Measurements from ENCODE around the gene STRN3. TPM values are rescaled to one million over a fixed set of nuclear protein-coding genes. Genes with fewer than 3 reads are reported as not detected.

Gene STRN3
- total and polyA plus RNA-seq, 2 of the 4 experiments (the other 2 are of a cell fraction), result 10.8 to 78.7 TPM

GRCh38 chr14:30925254-30925653, 100.9 kb downstream of the STRN3 start:
- Histone ChIP-seq H3K56ac (ENCODE audit: extremely low read depth, insufficient read depth, low read length) (no peak overlapping the region), H2BK5ac (ENCODE audit: low read depth, low read length, poor library complexity, severe bottlenecking) (no peak overlapping the region), H3K4me1 (ENCODE audit: control insufficient read depth, insufficient read depth, low read length) (0 out of 2 replicates have a peak, but pooled peaks cover 1% of the 10 kb centered on the region), H4K8ac (ENCODE audit: low read depth in 2 of 2, low read length in 2 of 2) (no peak overlapping the region), H3K4ac (ENCODE audit: low read depth, low read length) (no peak overlapping the region), H2BK15ac (ENCODE audit: low read depth, low read length) (no peak overlapping the region), H4K20me1 (ENCODE audit: insufficient read depth, low read length) (peaks cover 3% of the 10 kb centered on the region; the same call in 1 of the 2 replicates), H3K23ac (ENCODE audit: low read depth, low read length) (no peak overlapping the region), H3K4me2 (ENCODE audit: low read depth, low read length) (no peak overlapping the region), H3K9me1 (ENCODE audit: insufficient read depth, low read length) (peaks cover 2% of the 10 kb centered on the region), H4K5ac (ENCODE audit: low read depth, low read length) (no peak overlapping the region), H2AK5ac (ENCODE audit: low read depth, low read length) (no peak overlapping the region), H2AFZ (replicated peaks; ENCODE audit: low read length, poor library complexity) (no peak overlapping the region), H3K18ac (ENCODE audit: low read depth, low read length) (no peak overlapping the region), H2BK20ac (ENCODE audit: low read depth, low read length) (no peak overlapping the region), H3K27ac (ENCODE audit: insufficient read depth, low read length) (no peak overlapping the region), H3K79me1 (ENCODE audit: low read depth in 1 of 2, low read length in 2 of 2) (peaks cover 9 to 35% of the 10 kb centered on the region in 2 experiments; a peak in 3 of 4 replicates), H3K4me3 (ENCODE audit: insufficient read depth, low read depth, low read length) (no peak overlapping the region), H3K36me3 (ENCODE audit: control insufficient read depth, insufficient read depth, low read length) (peaks cover 8% of the 10 kb centered on the region), H2AK9ac (replicated peaks; ENCODE audit: low read depth, low read length, poor library complexity) (no peak overlapping the region), H3K9ac (ENCODE audit: low read depth, low read length) (no peak overlapping the region), H2BK120ac (ENCODE audit: low read depth, low read length) (no peak overlapping the region), H4K91ac (ENCODE audit: insufficient read depth, low read depth, low read length) (no peak overlapping the region), H3K14ac (replicated peaks; ENCODE audit: low read depth, low read length) (no peak overlapping the region), H3K9me3 (ENCODE audit: control insufficient read depth, insufficient read depth, low read length) (no peaks in the 10 kb centered on the region), H3K27me3 (ENCODE audit: control insufficient read depth, insufficient read depth, low read length) (no peaks in the 10 kb centered on the region)
- TF ChIP-seq MAZ (IDR thresholded peaks at IDR 0.05; ENCODE audit: borderline replicate concordance, low read depth, low read length) (no peak), USF2 (IDR thresholded peaks at IDR 0.05; ENCODE audit: low read depth, low read length) (no peak), ELK1 (IDR thresholded peaks at IDR 0.05; ENCODE audit: borderline replicate concordance, low read depth, low read length) (no peak), RCOR1 (IDR thresholded peaks at IDR 0.05; ENCODE audit: insufficient replicate concordance, low read length) (no peak), CHD1 (IDR thresholded peaks at IDR 0.05; ENCODE audit: low read depth, low read length) (no peak), FOS (IDR thresholded peaks at IDR 0.05; ENCODE audit: low read depth, low read length) (no peak)
- intact Hi-C loops (cut with micrococcal nuclease), result no loop called here
- ChIA-PET CTCF (interaction anchor here (0.6 to 1.0 kb wide), 3 partner anchors 10 to 279 kb away, joined by 3 to 5 read pairs (median 3); no protein-coding TSS in a partner anchor), POLR2A (ENCODE audit: unreplicated experiment) (no interaction called here)
- WGBS, 2 experiments (ENCODE audit: extremely low coverage in 2 of 2, insufficient read length in 1 of 2), result no CpG with 5 or more reads among the region's 2 CpGs
- dilution Hi-C loops (cut with HindIII; ENCODE audit: low sequenced_read_pairs, unreplicated experiment), result no loop called here
- in situ Hi-C loops (cut with MboI; ENCODE audit: low sequenced_read_pairs), result no loop called here
- no peak for ATAC-seq (ENCODE audit: low read depth)
- no TSS peak for BruUV-seq (replicated peaks)
- DNase-seq, result no peak

Data from IMR-90 (cell line).